NCI-H510A (cell line): Measurements from ENCODE around the gene FAM222A.
"Not testable (repeated sequence)": the region's sequence is repeated elsewhere in the genome, so short reads cannot be mapped to it uniquely, and the experiment has no call there.

Experiments used
- DNase-seq: peaks from one replicate; lab custom pipeline; 2025; lab: John Stamatoyannopoulos, UW

The FAM222A gene

GRCh38 chr12:109693653-109694600 lies 19.7 kb upstream of the FAM222A start:
- no peak for DNase-seq

GRCh38 chr12:109694629-109695028 lies 19.0 kb upstream of the FAM222A start:
- not testable (repeated sequence) for DNase-seq

- no peak for DNase-seq
Observed at GRCh38 chr12:109695416-109695815, 18.2 kb upstream of the FAM222A start.

- no peak for DNase-seq
Observed at GRCh38 chr12:109695961-109696461, 17.6 kb upstream of the FAM222A start.

GRCh38 chr12:109696485-109697269 lies 16.9 kb upstream of the FAM222A start:
- DNase-seq = no peak

- no peak for DNase-seq
Observed at GRCh38 chr12:109697270-109697553, 16.4 kb upstream of the FAM222A start.

- DNase-seq = no peak
Observed at GRCh38 chr12:109697877-109698468, 15.7 kb upstream of the FAM222A start.

GRCh38 chr12:109698820-109699219 lies 14.8 kb upstream of the FAM222A start:
- DNase-seq = no peak

- no peak for DNase-seq
Observed at GRCh38 chr12:109701064-109701463, 12.6 kb upstream of the FAM222A start.

GRCh38 chr12:109702111-109702841 lies 11.3 kb upstream of the FAM222A start:
- DNase-seq = no peak

- no peak for DNase-seq
Observed at GRCh38 chr12:109703684-109704083, 9.9 kb upstream of the FAM222A start.

GRCh38 chr12:109704371-109705098 lies 9.1 kb upstream of the FAM222A start:
- no peak for DNase-seq

- no peak for DNase-seq
Observed at GRCh38 chr12:109705291-109705690, 8.3 kb upstream of the FAM222A start.

- DNase-seq = no peak
Observed at GRCh38 chr12:109706398-109706746, 7.3 kb upstream of the FAM222A start.

GRCh38 chr12:109706747-109707469 lies 6.7 kb upstream of the FAM222A start:
- DNase-seq = no peak

- no peak for DNase-seq
Observed at GRCh38 chr12:109707470-109707821, 6.2 kb upstream of the FAM222A start.

- no peak for DNase-seq
Observed at GRCh38 chr12:109708939-109709338, 4.7 kb upstream of the FAM222A start.

- no peak for DNase-seq
Observed at GRCh38 chr12:109709401-109709991, 4.1 kb upstream of the FAM222A start.

GRCh38 chr12:109710205-109710746 lies 3.3 kb upstream of the FAM222A start:
- DNase-seq = no peak
